Liver (tissue), 9 donors: ENCODE data around the gene ABCC10. TPM values are rescaled to one million over a fixed set of nuclear protein-coding genes. Genes with fewer than 3 reads are reported as not detected.

ENCODE experiments used
- DNase-seq: peaks from one replicate; pipeline ENCODE4 v3.0.0-alpha.2; 2017; ENCODE audit warnings: low spot score
- H3K27ac ChIP-seq, 2 donors: one replicate each; pipeline ENCODE4 v1.7.0; 2013; ENCODE audit warnings: inconsistent platforms in 2 of 2, low read length in 2 of 2, control low read depth in 1 of 2, low read depth in 1 of 2, mild to moderate bottlenecking in 1 of 2
- H3K27me3 ChIP-seq, 4 donors: one replicate each; pipeline versions ENCODE4 v1.6.1 to v1.7.0; 2013; ENCODE audit warnings: low read length in 3 of 4, inconsistent platforms in 1 of 4, mild to moderate bottlenecking in 1 of 4, moderate library complexity in 1 of 4; ENCODE audit not compliant: control insufficient read depth in 4 of 4, insufficient read depth in 4 of 4
- H3K36me3 ChIP-seq, 4 donors: one replicate each; pipeline versions ENCODE4 v1.6.1 to v1.7.0; 2013; ENCODE audit warnings: low read length in 3 of 4, mild to moderate bottlenecking in 3 of 4, low read depth in 1 of 4, moderate library complexity in 1 of 4; ENCODE audit not compliant: control insufficient read depth in 4 of 4, insufficient read depth in 3 of 4
- H3K4me1 ChIP-seq, 4 donors: one replicate each; pipeline versions ENCODE4 v1.6.1 to v1.7.0; 2013; ENCODE audit warnings: low read length in 3 of 4, mild to moderate bottlenecking in 3 of 4, moderate library complexity in 1 of 4; ENCODE audit not compliant: control insufficient read depth in 4 of 4, insufficient read depth in 4 of 4
- H3K4me3 ChIP-seq, 3 donors: one replicate each; pipeline versions ENCODE4 v1.6.1 to v1.7.0; 2013; ENCODE audit warnings: low read length in 3 of 3, control low read depth in 1 of 3, low read depth in 1 of 3, mild to moderate bottlenecking in 1 of 3
- H3K9ac ChIP-seq, 2 donors: one replicate each; pipeline ENCODE4 v1.7.0; 2013; ENCODE audit warnings: low read length in 2 of 2, mild to moderate bottlenecking in 2 of 2, moderate library complexity in 2 of 2, control low read depth in 1 of 2, low read depth in 1 of 2
- H3K9me3 ChIP-seq, 4 donors: one replicate each; pipeline versions ENCODE4 v1.6.1 to v1.7.0; 2013; ENCODE audit warnings: low read length in 3 of 4; ENCODE audit not compliant: control insufficient read depth in 4 of 4
- ATF3 ChIP-seq: IDR thresholded peaks from 2 replicates; pipeline ENCODE4 v1.6.1; 2016; ENCODE audit warnings: antibody characterized with exemption
- EGR1 ChIP-seq, 2 donors: IDR thresholded peaks; 2 replicates each; pipeline ENCODE4 v1.6.1; 2016 to 2018; ENCODE audit warnings: antibody characterized with exemption in 2 of 2, low read depth in 2 of 2
- FOXA1 ChIP-seq: IDR thresholded peaks from 2 replicates; pipeline ENCODE4 v1.6.1; 2016; ENCODE audit warnings: antibody characterized with exemption
- FOXA2 ChIP-seq: IDR thresholded peaks from 2 replicates; pipeline ENCODE4 v1.6.1; 2016; ENCODE audit warnings: antibody characterized with exemption
- GABPA ChIP-seq, 2 donors: IDR thresholded peaks in 1 of 2; conservative IDR thresholded peaks in 1 of 2; 2 replicates each; pipeline ENCODE4 v1.6.1; 2016; ENCODE audit warnings: antibody characterized with exemption in 2 of 2, mild to moderate bottlenecking in 1 of 2, moderate library complexity in 1 of 2
- HNF4A ChIP-seq, 2 donors: conservative IDR thresholded peaks; 2 replicates each; pipeline ENCODE4 v1.6.1; 2016; ENCODE audit warnings: antibody characterized with exemption in 2 of 2, mild to moderate bottlenecking in 2 of 2
- HNF4G ChIP-seq: IDR thresholded peaks from 2 replicates; pipeline ENCODE4 v1.6.1; 2016; ENCODE audit warnings: antibody characterized with exemption
- JUND ChIP-seq, 2 donors: IDR thresholded peaks; 2 replicates each; pipeline ENCODE4 v1.6.1; 2016; ENCODE audit warnings: antibody characterized with exemption in 2 of 2
- RAD21 ChIP-seq, 2 donors: IDR thresholded peaks; 2 replicates each; pipeline ENCODE4 v1.6.1; 2016; ENCODE audit warnings: antibody characterized with exemption in 2 of 2, mild to moderate bottlenecking in 2 of 2
- REST ChIP-seq: IDR thresholded peaks from 2 replicates; pipeline ENCODE4 v1.6.1; 2016; ENCODE audit warnings: antibody characterized with exemption, mild to moderate bottlenecking
- RXRA ChIP-seq, 2 donors: IDR thresholded peaks; 2 replicates each; pipeline ENCODE4 v1.6.1; 2017 to 2018; ENCODE audit warnings: antibody characterized with exemption in 2 of 2, mild to moderate bottlenecking in 1 of 2
- SP1 ChIP-seq: IDR thresholded peaks from 2 replicates; pipeline ENCODE4 v1.6.1; 2018; ENCODE audit warnings: antibody characterized with exemption, mild to moderate bottlenecking
- TAF1 ChIP-seq: conservative IDR thresholded peaks from 2 replicates; pipeline ENCODE4 v1.6.1; 2016; ENCODE audit warnings: antibody characterized with exemption, mild to moderate bottlenecking
- YY1 ChIP-seq: IDR thresholded peaks from 2 replicates; pipeline ENCODE4 v1.6.1; 2016; ENCODE audit warnings: antibody characterized with exemption, mild to moderate bottlenecking
- ZBTB33 ChIP-seq: IDR thresholded peaks from 2 replicates; pipeline ENCODE4 v1.6.1; 2016; ENCODE audit warnings: antibody characterized with exemption
- WGBS: extraction: QIAGEN DNeasy Blood & Tissue Kit; methylation state at CpG from one replicate; pipeline ENCODE4 v1.1.7; 2013; 5-methylcytosine and 5-hydroxymethylcytosine counted together
- polyA plus RNA-seq, 2 donors: library from polyadenylated mRNA; stranded (reverse) in 1 of 2; unstranded in 1 of 2; fragments of 200-250 nt in 1 of 2; fragments of >200 nt in 1 of 2; fragmentation: Nextera tagmentation in 1 of 2; extraction: Ambion mirVana in 1 of 2; gene quantifications; one replicate each; pipeline versions ENCODE4 v1.2.1 to v1.2.3, GENCODE V29; 2013 to 2015
- total RNA-seq, 2 donors: library from RNA; depleted of rRNA; stranded (reverse); fragments of >200 nt; gene quantifications; one replicate each; pipeline ENCODE4 v1.2.3, GENCODE V29; 2014
- donor health status: healthy.
- donor health status: healthy.
- donor health status: healthy.
- donor health status: healthy.
- donor health status: healthy.

ABCC10 gene
- total and polyA plus RNA-seq, 4 donors = 3.9 to 10.6 (median 5.1) TPM

- TF ChIP-seq GABPA (IDR thresholded peaks at IDR 0.05 in 1 of 2, conservative IDR thresholded peaks at IDR 0.05 in 1 of 2) = no peak
- no peak for TF ChIP-seq FOXA2
- no peak for TF ChIP-seq EGR1 (IDR thresholded peaks at IDR 0.05; ENCODE audit: low read depth in 2 of 2)
- TF ChIP-seq HNF4G = no peak
- peaks cover 3 to 14% (median 11%) of the 10 kb centered on the region in 4 donors for H3K4me1 ChIP-seq
- no peak overlapping the region for H3K4me3 ChIP-seq
- no peaks in the 10 kb centered on the region for H3K27me3 ChIP-seq
- H3K9ac ChIP-seq = no peak overlapping the region
- no peaks in the 10 kb centered on the region for H3K36me3 ChIP-seq
- H3K27ac ChIP-seq = no peak overlapping the region
- WGBS = 89% methylated on average over 6 of the region's 6 CpGs
- no peaks in the 10 kb centered on the region for H3K9me3 ChIP-seq
- no peak for DNase-seq
These were observed 48.2 kb downstream of the ABCC10 start for GRCh38 chr6:43475516-43475915.

GRCh38 chr6:43476746-43477145, 49.4 kb downstream of the ABCC10 start:
- TF ChIP-seq RAD21 (IDR thresholded peaks at IDR 0.05) (no peak), HNF4A (conservative IDR thresholded peaks at IDR 0.05) (no peak), TAF1 (no peak), ATF3 (no peak), RXRA (IDR thresholded peaks at IDR 0.05) (no peak), JUND (IDR thresholded peaks at IDR 0.05) (no peak), YY1 (no peak), SP1 (no peak), HNF4G (no peak), FOXA1 (no peak)
- H3K27ac ChIP-seq = no peak overlapping the region
- H3K27me3 ChIP-seq = no peaks in the 10 kb centered on the region
- H3K4me1 ChIP-seq = peaks cover 5 to 22% (median 15%) of the 10 kb centered on the region in 4 donors
- no peak for DNase-seq
- no peaks in the 10 kb centered on the region for H3K9me3 ChIP-seq
- no peak overlapping the region for H3K9ac ChIP-seq
- 46% methylated on average over 2 of the region's 2 CpGs for WGBS
- H3K4me3 ChIP-seq = peak overlapping the region in 1 of 3 donors; percentile 92
- no peaks in the 10 kb centered on the region for H3K36me3 ChIP-seq

- 2% methylated on average over 34 of the region's 34 CpGs for WGBS
- peak within 1 kb of the TSS; percentile 76 to 92 (median 88) for H3K4me3 ChIP-seq
- H3K9me3 ChIP-seq = no peaks in the 10 kb centered on the region
- peak; percentile 96 for DNase-seq
- H3K36me3 ChIP-seq = no peaks in the 10 kb centered on the region
- peak within 1 kb of the TSS; percentile 81 to 93 for H3K9ac ChIP-seq
- TF ChIP-seq REST (peak; percentile 39), ZBTB33 (peak; percentile 33), YY1 (peak; percentile 99), HNF4A (conservative IDR thresholded peaks at IDR 0.05) (peak in 1 of 2 donors; percentile 40), FOXA1 (no peak)
- H3K27ac ChIP-seq = peak within 1 kb of the TSS; percentile 75 to 76
- H3K4me1 ChIP-seq = peaks cover 7 to 28% (median 17%) of the 10 kb centered on the region in 4 donors
- H3K27me3 ChIP-seq = no peaks in the 10 kb centered on the region
These were observed 50.1 kb downstream of the ABCC10 start, which contains the start of gene TJAP1 for GRCh38 chr6:43477235-43478007. TSS of gene TJAP1 (plus strand) at chr6:43477570. CDS start at chr6:43499002, 21,432 bp downstream.
